ENCODE measurements around the gene SH3RF3. TPM values are rescaled to one million over a fixed set of nuclear protein-coding genes. Genes with fewer than 3 reads are reported as not detected.

Gene SH3RF3
- total RNA-seq, 2 donors from 2014 or later, result 1.3 to 5.6 TPM

DNA sequence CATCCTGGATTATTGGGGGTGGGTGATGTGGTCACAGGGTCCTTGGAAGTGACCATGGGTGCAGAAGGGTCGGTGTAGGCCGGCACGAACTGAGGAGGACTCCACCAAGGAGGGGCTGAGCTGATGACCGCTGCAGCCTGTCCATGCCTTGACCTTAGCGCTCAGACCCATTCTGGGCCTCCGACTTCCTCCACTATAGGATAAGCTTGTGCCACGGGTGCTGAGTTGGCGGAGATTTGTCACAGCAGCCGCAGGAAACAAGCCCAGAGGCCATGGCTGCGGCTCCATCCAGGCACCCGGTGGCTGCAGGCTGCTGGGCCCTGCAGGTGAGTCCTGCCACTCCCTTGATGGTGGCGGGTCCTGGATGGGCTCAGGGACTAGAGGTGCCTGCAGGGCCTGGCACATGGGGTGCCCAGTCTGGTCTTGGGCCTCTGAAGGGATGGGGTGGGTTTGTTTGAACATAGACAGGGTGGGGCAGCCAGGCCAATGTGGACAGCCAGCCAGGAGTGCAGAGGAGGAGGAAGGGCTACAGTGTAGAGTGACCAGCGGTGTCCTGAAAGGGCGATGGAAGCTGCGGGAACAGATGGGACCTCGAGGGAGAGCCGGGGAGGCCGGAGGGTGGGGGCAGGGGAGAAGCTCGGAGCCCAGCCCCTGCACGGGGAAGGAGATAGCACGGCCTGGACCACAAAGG lies 400.0 kb downstream of the SH3RF3 start:
- Histone ChIP-seq H3K36me3 (replicated peaks in 1 of 2; ENCODE audit: insufficient read depth in 1 of 2, low read depth in 2 of 2) (no peaks in the 10 kb centered on the region), H3K4me3 (no peak overlapping the region), H3K9me3 (no peaks in the 10 kb centered on the region), H3K4me1 (no peaks in the 10 kb centered on the region), H3K27ac (no peak overlapping the region), H3K27me3 (no peaks in the 10 kb centered on the region)
- DNase-seq (no peak), ATAC-seq (no peak)
- TF ChIP-seq, protein P1, sequence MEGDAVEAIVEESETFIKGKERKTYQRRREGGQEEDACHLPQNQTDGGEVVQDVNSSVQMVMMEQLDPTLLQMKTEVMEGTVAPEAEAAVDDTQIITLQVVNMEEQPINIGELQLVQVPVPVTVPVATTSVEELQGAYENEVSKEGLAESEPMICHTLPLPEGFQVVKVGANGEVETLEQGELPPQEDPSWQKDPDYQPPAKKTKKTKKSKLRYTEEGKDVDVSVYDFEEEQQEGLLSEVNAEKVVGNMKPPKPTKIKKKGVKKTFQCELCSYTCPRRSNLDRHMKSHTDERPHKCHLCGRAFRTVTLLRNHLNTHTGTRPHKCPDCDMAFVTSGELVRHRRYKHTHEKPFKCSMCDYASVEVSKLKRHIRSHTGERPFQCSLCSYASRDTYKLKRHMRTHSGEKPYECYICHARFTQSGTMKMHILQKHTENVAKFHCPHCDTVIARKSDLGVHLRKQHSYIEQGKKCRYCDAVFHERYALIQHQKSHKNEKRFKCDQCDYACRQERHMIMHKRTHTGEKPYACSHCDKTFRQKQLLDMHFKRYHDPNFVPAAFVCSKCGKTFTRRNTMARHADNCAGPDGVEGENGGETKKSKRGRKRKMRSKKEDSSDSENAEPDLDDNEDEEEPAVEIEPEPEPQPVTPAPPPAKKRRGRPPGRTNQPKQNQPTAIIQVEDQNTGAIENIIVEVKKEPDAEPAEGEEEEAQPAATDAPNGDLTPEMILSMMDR (IDR thresholded peaks at IDR 0.05), result no peak
- TF ChIP-seq POLR2A (IDR thresholded peaks at IDR 0.05), result no peak
- 92 to 93% methylated on average over 11 to 21 of the region's 21 CpGs for WGBS, 2 donors
- intact Hi-C loops (cut with DNase I), result no loop called here

DNA sequence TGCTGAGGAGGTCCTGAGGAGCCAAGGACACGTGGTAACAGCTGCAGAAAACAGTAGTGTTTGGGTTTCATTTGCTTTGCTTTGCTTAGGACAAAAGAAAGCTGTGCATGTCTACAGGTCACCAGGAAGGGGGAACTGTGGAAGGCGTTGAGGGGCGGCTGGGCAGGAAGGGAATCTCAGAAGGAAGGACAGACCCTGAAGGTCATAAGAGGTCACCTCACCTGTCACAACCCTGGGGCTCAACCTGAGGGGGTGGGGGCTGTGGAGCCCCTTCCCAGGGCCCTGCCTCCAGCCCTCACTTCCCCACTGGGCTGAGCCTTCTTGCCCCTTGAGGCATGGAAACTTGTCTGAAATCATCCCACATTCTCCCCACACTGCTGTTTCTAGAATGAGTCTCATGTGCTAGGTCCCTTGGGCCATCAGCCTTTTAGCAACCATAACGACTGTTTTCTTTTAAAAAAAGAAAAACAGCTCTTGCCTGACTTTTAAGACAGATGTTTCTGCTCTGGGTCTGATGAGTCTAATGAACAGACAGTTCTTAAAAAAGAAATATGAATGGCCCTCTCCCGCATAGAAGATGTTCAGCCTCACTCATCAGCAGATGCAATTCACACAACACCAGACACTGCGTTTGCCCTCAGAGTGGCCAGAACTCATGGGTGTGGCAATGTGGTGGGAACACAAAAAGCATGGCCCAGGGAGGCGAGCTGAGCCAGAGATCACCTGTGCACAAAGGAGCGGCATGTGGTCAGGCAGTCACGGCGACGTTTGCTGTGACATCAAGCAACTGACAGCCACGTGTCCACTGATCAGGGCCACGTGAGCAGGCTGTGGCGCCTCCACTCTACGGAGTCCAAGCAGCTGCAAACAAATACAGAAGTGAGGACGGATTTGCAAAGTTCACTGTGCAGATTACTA lies 400.8 kb downstream of the SH3RF3 start:
- no peaks in the 10 kb centered on the region for H3K4me1 ChIP-seq
- 76% methylated on average over 16 of the region's 16 CpGs for WGBS, 2 donors
- no peak for TF ChIP-seq POLR2A (IDR thresholded peaks at IDR 0.05)
- TF ChIP-seq, protein P1 (IDR thresholded peaks at IDR 0.05), result no peak
- no peak overlapping the region for H3K4me3 ChIP-seq
- no peaks in the 10 kb centered on the region for H3K27me3 ChIP-seq
- no peak overlapping the region for H3K27ac ChIP-seq
- ATAC-seq (no peak), DNase-seq (no peak)
- intact Hi-C loops (cut with DNase I), result no loop called here
- no peaks in the 10 kb centered on the region for H3K36me3 ChIP-seq (replicated peaks in 1 of 2; ENCODE audit: insufficient read depth in 1 of 2, low read depth in 2 of 2)
- H3K9me3 ChIP-seq, result no peaks in the 10 kb centered on the region

GRCh38 chr2:109530712-109531111 lies 401.7 kb downstream of the SH3RF3 start:
- WGBS, 2 donors, result 46 to 62% methylated on average over 6 of the region's 6 CpGs
- no peaks in the 10 kb centered on the region for H3K36me3 ChIP-seq (replicated peaks in 1 of 2; ENCODE audit: insufficient read depth in 1 of 2, low read depth in 2 of 2)
- H3K27me3 ChIP-seq, result no peaks in the 10 kb centered on the region
- no peak for ATAC-seq
- H3K27ac ChIP-seq, result no peak overlapping the region
- H3K4me3 ChIP-seq, result no peak overlapping the region
- intact Hi-C loops (cut with DNase I), result no loop called here
- peaks cover 9% of the 10 kb centered on the region for H3K4me1 ChIP-seq
- DNase-seq, result no peak
- no peaks in the 10 kb centered on the region for H3K9me3 ChIP-seq
- no peak for TF ChIP-seq POLR2A (IDR thresholded peaks at IDR 0.05)
- TF ChIP-seq, protein P1 (IDR thresholded peaks at IDR 0.05), result no peak

DNA sequence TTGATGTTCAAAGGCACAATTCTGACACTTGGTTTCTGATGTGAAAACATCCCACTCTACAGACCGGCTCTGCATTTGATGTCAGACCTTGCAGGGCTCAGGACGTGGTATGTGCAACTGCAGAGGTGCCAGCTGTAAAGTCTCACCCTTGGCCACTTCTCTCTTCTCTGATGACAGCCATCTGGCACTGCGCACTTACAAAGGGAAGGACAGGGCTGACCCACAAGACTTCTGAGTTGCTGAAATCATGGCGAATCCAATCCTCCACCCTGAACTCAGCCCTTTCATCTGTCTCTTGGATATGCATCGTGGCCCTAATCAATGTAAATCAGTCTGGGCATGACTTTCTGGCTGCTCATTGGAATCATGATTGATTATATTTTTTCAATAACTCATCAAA lies 402.2 kb downstream of the SH3RF3 start:
- TF ChIP-seq, protein P1 (IDR thresholded peaks at IDR 0.05), result no peak
- TF ChIP-seq POLR2A (IDR thresholded peaks at IDR 0.05), result no peak
- H3K4me3 ChIP-seq, result no peak overlapping the region
- H3K36me3 ChIP-seq (replicated peaks in 1 of 2; ENCODE audit: insufficient read depth in 1 of 2, low read depth in 2 of 2), result no peaks in the 10 kb centered on the region
- DNase-seq (no peak), ATAC-seq (no peak)
- intact Hi-C loops (cut with DNase I), result no loop called here
- no peaks in the 10 kb centered on the region for H3K9me3 ChIP-seq
- WGBS, 2 donors, result 85 to 88% methylated on average over 5 of the region's 5 CpGs
- H3K27ac ChIP-seq, result no peak overlapping the region
- no peaks in the 10 kb centered on the region for H3K27me3 ChIP-seq
- peaks cover 9% of the 10 kb centered on the region for H3K4me1 ChIP-seq
